HEK293T (cell line): Measurements from ENCODE around the gene CHURC1.

Source experiments
- CTCF ChIA-PET: fragments of 350-600 bp; formaldehyde crosslinking; extraction: SDS; loops from one replicate; lab custom pipeline; 2021; ENCODE audit warnings: antibody characterized with exemption, inconsistent platforms; lab: Yijun Ruan, JAX
- POLR2A ChIA-PET: fragments of 350-600 bp; formaldehyde crosslinking; extraction: SDS; loops from one replicate; lab custom pipeline; 2020; ENCODE audit warnings: antibody characterized with exemption, inconsistent platforms; lab: Yijun Ruan, JAX
- DNase-seq: peaks from one replicate; pipeline ENCODE4 v3.0.0; 2012; ENCODE audit warnings: mixed read lengths; ENCODE audit errors: extremely low spot score
- ARNT ChIP-seq: fragments of 450-650 bp; IDR thresholded peaks from 2 replicates; pipeline ENCODE4 v1.6.1; 2017; ENCODE audit warnings: mild to moderate bottlenecking
- BHLHE40 ChIP-seq: fragments of 450-650 bp; IDR thresholded peaks from 2 replicates; pipeline ENCODE4 v1.6.1; 2016; ENCODE audit warnings: mild to moderate bottlenecking, moderate library complexity, borderline replicate concordance
- CTBP1 ChIP-seq: fragments of 450-650 bp; IDR thresholded peaks from 2 replicates; pipeline ENCODE4 v1.6.1; 2016; ENCODE audit warnings: borderline replicate concordance
- ELF4 ChIP-seq: fragments of 450-650 bp; IDR thresholded peaks from 2 replicates; pipeline ENCODE4 v1.6.1; 2017; ENCODE audit warnings: antibody characterized with exemption
- FOXA1 ChIP-seq: fragments of 450-650 bp; IDR thresholded peaks from 2 replicates; pipeline ENCODE4 v1.6.1; 2016; ENCODE audit warnings: mild to moderate bottlenecking
- FOXK2 ChIP-seq: fragments of 450-650 bp; IDR thresholded peaks from 2 replicates; pipeline ENCODE4 v1.6.1; 2016; ENCODE audit warnings: mild to moderate bottlenecking
- FOXM1 ChIP-seq: fragments of 450-650 bp; IDR thresholded peaks from 2 replicates; pipeline ENCODE4 v1.6.1; 2017; ENCODE audit warnings: mild to moderate bottlenecking, borderline replicate concordance
- HDGF ChIP-seq: fragments of 450-650 bp; IDR thresholded peaks from 2 replicates; pipeline ENCODE4 v1.6.1; 2017; ENCODE audit warnings: antibody characterized with exemption, borderline replicate concordance
- L3MBTL2 ChIP-seq: fragments of 450-650 bp; conservative IDR thresholded peaks from 2 replicates; pipeline ENCODE4 v1.6.1; 2016; ENCODE audit warnings: mild to moderate bottlenecking
- LEF1 ChIP-seq: fragments of 450-650 bp; IDR thresholded peaks from 2 replicates; pipeline ENCODE4 v1.6.1; 2017; ENCODE audit warnings: mild to moderate bottlenecking, borderline replicate concordance
- NFRKB ChIP-seq: fragments of 450-650 bp; IDR thresholded peaks from 2 replicates; pipeline ENCODE4 v1.6.1; 2016; ENCODE audit warnings: mild to moderate bottlenecking, moderate library complexity
- SP1 ChIP-seq: fragments of 450-650 bp; IDR thresholded peaks from 2 replicates; pipeline ENCODE4 v1.6.1; 2017
- SUZ12 ChIP-seq: fragments of 450-650 bp; IDR thresholded peaks from 2 replicates; pipeline ENCODE4 v1.6.1; 2016; ENCODE audit warnings: mild to moderate bottlenecking
- TARDBP ChIP-seq: fragments of 450-650 bp; IDR thresholded peaks from 2 replicates; pipeline ENCODE4 v1.6.1; 2016
- ZNF384 ChIP-seq: fragments of 450-650 bp; IDR thresholded peaks from 2 replicates; pipeline ENCODE4 v1.6.1; 2016
- TF ChIP-seq, protein P1 (sequence below): fragments of 450-650 bp; IDR thresholded peaks from 2 replicates; pipeline ENCODE4 v1.6.1; 2016

Gene CHURC1

DNA sequence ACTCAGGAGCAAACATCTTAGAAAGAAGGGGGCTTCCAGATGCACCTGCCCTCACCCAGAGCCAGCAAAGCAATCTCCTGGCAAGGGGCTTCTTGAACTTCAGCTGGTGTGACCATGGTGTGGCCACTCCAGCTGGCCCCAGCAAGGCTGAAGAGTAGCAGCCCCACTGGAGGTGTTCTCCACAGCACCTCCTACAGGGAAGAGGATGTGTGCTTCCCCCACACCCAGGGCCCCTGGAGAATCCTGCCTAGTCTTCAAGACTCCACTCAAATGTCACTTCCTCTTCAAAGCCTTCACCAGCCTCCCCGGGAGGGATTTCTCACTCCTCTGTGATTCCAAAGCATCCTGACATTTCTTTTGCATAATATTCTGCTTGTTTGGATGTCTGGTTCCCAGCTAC, 49.4 kb downstream of the CHURC1 start:
- DNase-seq: no peak
- CTCF ChIA-PET: interaction anchor here (0.6 kb wide), 1 partner anchor 78 kb away, joined by 4 read pairs; no protein-coding TSS in a partner anchor
- TF ChIP-seq CTBP1 (no peak), NFRKB (no peak), L3MBTL2 (no peak), LEF1 (no peak), SUZ12 (no peak), ELF4 (no peak), ARNT (no peak), TARDBP (no peak), FOXM1 (no peak), ZNF384 (no peak), FOXK2 (no peak)
- POLR2A ChIA-PET: no interaction called here

DNA sequence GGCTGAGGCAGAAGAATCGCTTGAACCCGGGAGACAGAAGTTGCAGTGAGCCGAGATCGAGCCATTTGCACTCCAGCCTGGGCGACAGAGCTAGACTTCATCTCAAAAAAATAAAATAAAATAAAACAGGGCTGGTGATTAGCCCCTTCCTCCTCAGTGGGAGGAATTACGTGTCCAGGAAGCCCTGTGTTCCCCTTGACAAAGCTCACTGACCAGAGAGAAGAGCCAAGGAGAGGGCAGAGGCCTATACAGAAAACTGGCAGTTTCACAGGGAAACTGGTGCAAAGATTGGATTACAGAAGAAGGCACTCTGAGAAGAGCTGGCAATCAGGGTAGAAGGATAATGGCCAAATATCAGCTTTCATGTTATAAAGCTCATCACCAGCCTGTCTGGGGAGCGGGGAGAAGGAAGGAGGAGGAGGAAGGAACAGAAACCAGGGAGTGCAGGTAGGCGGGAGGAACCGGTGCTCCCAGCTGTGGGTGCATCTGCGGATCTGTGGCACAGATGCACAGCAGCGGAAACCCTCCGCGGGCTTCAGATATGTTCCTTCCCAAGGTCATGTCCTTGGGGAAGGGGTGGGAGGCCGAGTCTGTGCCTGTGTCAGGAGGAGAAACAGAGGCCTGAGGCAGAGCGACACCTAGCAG, 51.2 kb downstream of the CHURC1 start:
- no peak for TF ChIP-seq FOXM1
- TF ChIP-seq, protein P1, sequence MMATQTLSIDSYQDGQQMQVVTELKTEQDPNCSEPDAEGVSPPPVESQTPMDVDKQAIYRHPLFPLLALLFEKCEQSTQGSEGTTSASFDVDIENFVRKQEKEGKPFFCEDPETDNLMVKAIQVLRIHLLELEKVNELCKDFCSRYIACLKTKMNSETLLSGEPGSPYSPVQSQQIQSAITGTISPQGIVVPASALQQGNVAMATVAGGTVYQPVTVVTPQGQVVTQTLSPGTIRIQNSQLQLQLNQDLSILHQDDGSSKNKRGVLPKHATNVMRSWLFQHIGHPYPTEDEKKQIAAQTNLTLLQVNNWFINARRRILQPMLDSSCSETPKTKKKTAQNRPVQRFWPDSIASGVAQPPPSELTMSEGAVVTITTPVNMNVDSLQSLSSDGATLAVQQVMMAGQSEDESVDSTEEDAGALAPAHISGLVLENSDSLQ: no peak
- CTCF ChIA-PET: interaction anchor here (0.7 to 1.6 kb wide), 2 partner anchors 54 to 142 kb away, joined by 4 read pairs; no protein-coding TSS in a partner anchor
- DNase-seq: no peak
- POLR2A ChIA-PET: no interaction called here

DNA sequence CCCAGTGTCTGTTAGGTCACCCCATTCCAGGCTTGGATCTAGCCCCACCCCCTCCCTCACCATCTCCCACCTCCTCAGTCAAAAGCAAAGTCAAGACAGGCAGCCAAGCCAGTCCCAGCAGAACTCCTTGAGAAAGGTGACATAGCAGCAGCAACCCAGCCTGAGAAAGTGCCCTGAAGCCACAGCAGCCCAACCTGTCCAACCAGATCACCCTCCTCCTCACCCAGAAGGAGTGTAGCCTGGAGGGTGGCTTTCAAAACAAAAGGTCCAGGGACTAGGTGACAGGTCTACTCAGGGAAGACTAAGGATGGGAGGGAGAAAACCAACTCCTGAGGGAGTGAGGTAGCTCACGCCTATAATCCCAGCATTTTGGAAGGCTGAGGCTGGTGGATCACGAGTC, 52.7 kb downstream of the CHURC1 start:
- CTCF ChIA-PET: no interaction called here
- POLR2A ChIA-PET: no interaction called here
- no peak for TF ChIP-seq CTBP1
- TF ChIP-seq FOXK2: no peak
- TF ChIP-seq ARNT: no peak
- TF ChIP-seq, protein P1: no peak
- TF ChIP-seq ELF4: no peak
- no peak for TF ChIP-seq FOXA1
- TF ChIP-seq TARDBP: no peak
- no peak for TF ChIP-seq L3MBTL2
- TF ChIP-seq HDGF: no peak
- TF ChIP-seq FOXM1: no peak
- TF ChIP-seq ZNF384: no peak
- no peak for TF ChIP-seq NFRKB
- TF ChIP-seq SP1: no peak
- no peak for TF ChIP-seq BHLHE40
- TF ChIP-seq SUZ12: no peak
- TF ChIP-seq LEF1: no peak
- no peak for DNase-seq

DNA sequence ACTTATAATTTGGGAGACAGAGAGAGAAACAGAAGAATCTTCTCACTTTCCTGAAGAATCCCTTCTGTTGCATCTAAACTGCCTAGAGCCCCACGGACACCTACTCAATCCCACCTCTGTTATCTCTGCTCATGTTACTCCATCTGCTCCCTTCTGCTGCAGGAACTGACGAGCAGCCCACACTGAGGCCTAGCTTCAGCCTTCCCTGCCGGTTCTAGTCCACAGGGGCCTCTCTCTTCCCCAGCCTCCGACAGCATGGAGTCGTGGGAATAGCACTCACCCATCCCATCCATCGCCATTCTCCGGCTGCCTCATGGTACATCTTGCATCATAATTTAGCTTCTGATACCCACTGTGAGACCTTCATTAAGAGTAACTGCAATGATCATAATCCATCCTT, 53.9 kb downstream of the CHURC1 start:
- DNase-seq: no peak
- no peak for TF ChIP-seq SUZ12
- POLR2A ChIA-PET: interaction anchor here (0.8 kb wide), 1 partner anchor 11 kb away, joined by 3 read pairs; no protein-coding TSS in a partner anchor
- CTCF ChIA-PET: interaction anchor here (0.7 kb wide), 1 partner anchor 645 kb away, joined by 3 read pairs; no protein-coding TSS in a partner anchor

DNA sequence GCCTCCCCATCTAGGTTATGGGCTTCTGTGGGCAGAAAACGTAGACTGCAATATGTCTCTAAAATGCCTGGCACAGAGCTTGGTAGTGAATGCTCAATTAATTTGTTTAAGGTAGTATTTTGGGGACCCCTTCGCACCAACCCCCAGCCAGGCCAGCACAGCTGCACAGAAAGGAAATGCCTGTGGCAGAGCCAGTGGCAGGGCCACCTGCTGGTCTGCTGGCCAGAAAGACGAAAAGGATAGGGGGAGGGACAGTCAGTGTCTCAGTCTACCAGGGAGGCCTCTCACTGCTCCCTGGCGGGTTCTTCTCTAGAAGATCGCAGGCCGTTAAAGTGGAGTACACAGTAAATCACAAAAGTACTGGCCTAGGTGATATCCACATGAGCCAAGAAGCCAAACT, 54.4 kb downstream of the CHURC1 start:
- ChIA-PET POLR2A (interaction anchor here (0.8 kb wide), 1 partner anchor 12 kb away, joined by 3 read pairs; no protein-coding TSS in a partner anchor), CTCF (interaction anchor here (0.7 kb wide), 1 partner anchor 646 kb away, joined by 3 read pairs; no protein-coding TSS in a partner anchor)
- DNase-seq: no peak
- TF ChIP-seq SUZ12 (no peak), L3MBTL2 (no peak), FOXA1 (no peak), ELF4 (no peak), NFRKB (no peak)

DNA sequence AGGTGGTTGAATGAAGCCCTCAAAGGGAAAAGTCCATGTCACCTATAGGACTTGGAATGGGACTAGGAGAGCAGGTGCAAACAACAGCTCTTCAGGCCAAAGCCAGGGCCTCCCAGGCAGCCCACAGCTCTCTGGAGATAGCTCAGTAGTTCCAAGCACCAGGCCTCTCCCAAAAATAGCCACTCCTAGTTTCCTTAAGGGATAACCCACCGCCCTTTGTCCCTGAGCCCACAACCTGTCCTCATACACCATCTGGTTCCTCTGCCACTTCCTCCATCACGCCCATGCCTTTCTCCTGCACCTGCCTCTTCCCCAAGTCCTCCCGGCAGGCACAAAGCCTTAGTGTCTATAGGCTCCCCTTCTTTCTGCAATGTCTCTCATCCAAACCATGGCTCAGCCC, 55.8 kb downstream of the CHURC1 start:
- TF ChIP-seq SUZ12 (no peak), SP1 (no peak), TARDBP (no peak), ELF4 (no peak), NFRKB (no peak), FOXK2 (no peak), BHLHE40 (no peak), ARNT (no peak), FOXM1 (no peak), ZNF384 (no peak), HDGF (no peak), LEF1 (no peak), L3MBTL2 (no peak)
- TF ChIP-seq, protein P1: no peak
- ChIA-PET CTCF (no interaction called here), POLR2A (interaction anchor here (2.4 kb wide), 1 partner anchor 17 kb away, joined by 13 read pairs; the partner anchor contains the start of gene FNTB)
- no peak for DNase-seq
